A549 (cell line): ENCODE measurements around the gene CCDC30. TPM values are rescaled to one million over a fixed set of nuclear protein-coding genes. Genes with fewer than 3 reads are reported as not detected.

Source experiments
- ATAC-seq, 2 experiments: fragments of 200-7000 bp in 1 of 2; fragments of >200 bp in 1 of 2; cut with Nextera tagmentation in 1 of 2; cut with Tn5 transposase in 1 of 2; 3 replicates each; pipeline versions ENCODE4 v1.8.0 to v1.9.1; 2018 to 2020; ENCODE audit warnings: mild to moderate bottlenecking in 1 of 2, moderate library complexity in 1 of 2
- CTCF ChIA-PET: fragments of 300-600 bp; sonication (Branson Sonifier 250); formaldehyde crosslinking; extraction: SDS; loops from one replicate; lab custom pipeline; 2021; ENCODE audit warnings: antibody characterized with exemption, inconsistent platforms; lab: Yijun Ruan, JAX
- POLR2A ChIA-PET: fragments of 350-600 bp; formaldehyde crosslinking; extraction: SDS; loops from one replicate; lab custom pipeline; 2021; ENCODE audit warnings: antibody characterized with exemption, inconsistent platforms; lab: Yijun Ruan, JAX
- DNase-seq, 2 experiments: peaks; one replicate each; pipeline versions ENCODE4 v3.0.0 to v3.0.0-alpha.2; 2011 to 2016; ENCODE audit warnings: low read depth in 1 of 2, low spot score in 1 of 2
- FAIRE-seq: peaks from 2 replicates; lab custom pipeline; 2011; peaks lifted over from hg19 to GRCh38; lab: Jason Lieb, UNC
- H3K27ac ChIP-seq, 2 experiments: fragments of >200 bp; sonication (Bioruptor Twin); formaldehyde crosslinking; 3 replicates each; pipeline ENCODE4 v1.5.1; 2016 to 2017
- H3K4me1 ChIP-seq: fragments of >200 bp; sonication (Bioruptor Twin); formaldehyde crosslinking; 3 replicates; pipeline ENCODE4 v1.6.1; 2016
- H3K4me2 ChIP-seq: fragments of >200 bp; sonication (Bioruptor Twin); formaldehyde crosslinking; 3 replicates; pipeline ENCODE4 v1.6.1; 2016
- H3K4me3 ChIP-seq: fragments of >200 bp; sonication (Bioruptor Twin); formaldehyde crosslinking; 3 replicates; pipeline ENCODE4 v1.5.1; 2016
- H3K9me3 ChIP-seq: fragments of >200 bp; sonication (Bioruptor Twin); formaldehyde crosslinking; 3 replicates; pipeline ENCODE4 v1.6.1; 2016
- BCL3 ChIP-seq: fragments of >200 bp; sonication (Bioruptor Twin); formaldehyde crosslinking; IDR thresholded peaks from 3 replicates; pipeline ENCODE4 v1.6.1; 2016
- BHLHE40 ChIP-seq: IDR thresholded peaks from 2 replicates; pipeline ENCODE4 v1.6.1; 2012; ENCODE audit warnings: low read depth, low read length, inconsistent platforms
- CBX2 ChIP-seq: fragments of 200-600 bp; sonication (generic); IDR thresholded peaks from 2 replicates; pipeline ENCODE4 v1.6.1; 2016; ENCODE audit warnings: low read depth, mild to moderate bottlenecking, borderline replicate concordance
- CEBPB ChIP-seq, 2 experiments: fragments of >200 bp in 1 of 2; sonication (Bioruptor Twin) in 1 of 2; formaldehyde crosslinking in 1 of 2; IDR thresholded peaks; 2 replicates each; pipeline ENCODE4 v1.6.1; 2012 to 2016
- CHD2 ChIP-seq: fragments of 150-350 bp; IDR thresholded peaks from 2 replicates; pipeline ENCODE4 v1.6.1; 2014; ENCODE audit warnings: low read length; ENCODE audit not compliant: partially characterized antibody
- EHF ChIP-seq: fragments of 250-450 bp; sonication (Bioruptor Pico); IDR thresholded peaks from 2 replicates; pipeline ENCODE4 v1.5.0; 2020; ENCODE audit warnings: mild to moderate bottlenecking
- ELK1 ChIP-seq: fragments of 150-350 bp; IDR thresholded peaks from 2 replicates; pipeline ENCODE4 v1.6.1; 2014; ENCODE audit warnings: low read depth, mild to moderate bottlenecking, low read length
- FOSB ChIP-seq: fragments of 250-450 bp; sonication (Bioruptor Pico); IDR thresholded peaks from 2 replicates; pipeline ENCODE4 v1.5.0; 2020; ENCODE audit warnings: mild to moderate bottlenecking, moderate library complexity
- FOSL2 ChIP-seq, 2 experiments: fragments of 450-650 bp in 1 of 2; fragments of >200 bp in 1 of 2; sonication (Bioruptor Twin) in 1 of 2; formaldehyde crosslinking; IDR thresholded peaks; 2 replicates each; pipeline versions ENCODE4 v1.5.0 to v1.6.1; 2016 to 2020; ENCODE audit warnings: mild to moderate bottlenecking in 1 of 2, moderate library complexity in 1 of 2
- GATA3 ChIP-seq: IDR thresholded peaks from 2 replicates; pipeline ENCODE4 v1.6.1; 2012; ENCODE audit warnings: borderline replicate concordance
- HEYL ChIP-seq: fragments of 250-450 bp; sonication (Bioruptor Pico); IDR thresholded peaks from 2 replicates; pipeline ENCODE4 v1.8.0; 2021; ENCODE audit warnings: mild to moderate bottlenecking, moderate library complexity
- HOXA7 ChIP-seq: fragments of 250-450 bp; sonication (Bioruptor Pico); IDR thresholded peaks from 2 replicates; pipeline ENCODE4 v1.5.0; 2020; ENCODE audit warnings: mild to moderate bottlenecking, moderate library complexity
- HOXB5 ChIP-seq: fragments of 250-450 bp; sonication (Bioruptor Pico); IDR thresholded peaks from 2 replicates; pipeline ENCODE4 v1.5.0; 2020; ENCODE audit warnings: mild to moderate bottlenecking, moderate library complexity
- KDM5A ChIP-seq: fragments of 200-600 bp; sonication (generic); IDR thresholded peaks from 2 replicates; pipeline ENCODE4 v1.6.1; 2016; ENCODE audit warnings: antibody characterized with exemption, mild to moderate bottlenecking
- MAZ ChIP-seq: fragments of 150-350 bp; IDR thresholded peaks from 2 replicates; pipeline ENCODE4 v1.6.1; 2014; ENCODE audit warnings: antibody characterized with exemption, low read depth, low read length, borderline replicate concordance
- NPAS2 ChIP-seq: fragments of 250-450 bp; sonication (Bioruptor Pico); IDR thresholded peaks from 2 replicates; pipeline ENCODE4 v1.8.0; 2022; ENCODE audit warnings: mild to moderate bottlenecking, moderate library complexity, borderline replicate concordance
- PBX3 ChIP-seq: IDR thresholded peaks from 2 replicates; pipeline ENCODE4 v1.6.1; 2012
- POLR2A ChIP-seq: IDR thresholded peaks from 2 replicates; pipeline ENCODE4 v1.6.1; 2012; ENCODE audit warnings: mild to moderate bottlenecking, low read length
- POLR2AphosphoS2 ChIP-seq: conservative IDR thresholded peaks from 2 replicates; pipeline ENCODE4 v1.6.1; 2012; ENCODE audit warnings: low read length, improper control_type of control experiment, inconsistent platforms
- REST ChIP-seq: fragments of 200-600 bp; sonication (generic); IDR thresholded peaks from 2 replicates; pipeline ENCODE4 v1.6.1; 2016; ENCODE audit warnings: antibody characterized with exemption, mild to moderate bottlenecking, moderate library complexity
- TFCP2L1 ChIP-seq: fragments of 250-450 bp; sonication (Bioruptor Pico); IDR thresholded peaks from 2 replicates; pipeline ENCODE4 v1.5.0; 2021; ENCODE audit warnings: mild to moderate bottlenecking
- ZFP36 ChIP-seq: fragments of 450-650 bp; IDR thresholded peaks from 2 replicates; pipeline ENCODE4 v1.6.1; 2014; ENCODE audit warnings: borderline replicate concordance; ENCODE audit not compliant: partially characterized antibody
- WGBS: methylation state at CpG from one replicate; pipeline ENCODE4 v1.1.6; 2017; ENCODE audit errors: missing lambda C conversion rate; 5-methylcytosine and 5-hydroxymethylcytosine counted together
- polyA plus RNA-seq, 4 experiments: library from polyadenylated mRNA; depleted of rRNA in 3 of 4; stranded (reverse); fragments of >200 nt; fragmentation: RNase III in 1 of 4; extraction: RNeasy Plus Mini Kit Qiagen cat#74134 plus additional on column Dnase treatment in 1 of 4; gene quantifications; 2 replicates in 3 of 4; 3 replicates in 1 of 4; pipeline ENCODE4 v1.2.3, GENCODE V29; 2011 to 2017

CCDC30 gene
- polyA plus RNA-seq, 2 of the 4 experiments (the other 2 are of a cell fraction) = 0.75 to 1.6 TPM

- POLR2A ChIA-PET = no interaction called here
- no peak for FAIRE-seq
- 88% methylated on average over 3 of the region's 3 CpGs for WGBS
Measured at GRCh38 chr1:42551180-42551579, 88.1 kb downstream of the CCDC30 start.

GRCh38 chr1:42551590-42551989 lies 88.5 kb downstream of the CCDC30 start:
- WGBS = 35% methylated on average over 3 of the region's 3 CpGs
- ChIA-PET CTCF (interaction anchor here (1.3 kb wide), 1 partner anchor 12 kb away, joined by 3 read pairs; no protein-coding TSS in a partner anchor), POLR2A (no interaction called here)
- no peak for DNase-seq
- Histone ChIP-seq H3K4me3 (no peak overlapping the region), H3K4me1 (no peaks in the 10 kb centered on the region), H3K4me2 (no peak overlapping the region), H3K9me3 (no peaks in the 10 kb centered on the region), H3K27ac (no peak overlapping the region)
- TF ChIP-seq POLR2AphosphoS2 (no peak), POLR2A (no peak)
- ATAC-seq = no peak
- no peak for FAIRE-seq

More at GRCh38 chr1:42551180-42551579, 88.1 kb downstream of the CCDC30 start:
- Histone ChIP-seq H3K27ac (no peak overlapping the region), H3K4me1 (no peaks in the 10 kb centered on the region), H3K4me3 (no peak overlapping the region), H3K9me3 (no peaks in the 10 kb centered on the region), H3K4me2 (no peak overlapping the region)
- ATAC-seq (no peak), DNase-seq (no peak)
- no peak for TF ChIP-seq CBX2
- no peak for TF ChIP-seq TFCP2L1 (CRISPR knock-in tag)
- TF ChIP-seq HOXA7 (CRISPR knock-in tag) = no peak
- TF ChIP-seq BHLHE40 = no peak
- TF ChIP-seq HEYL = no peak
- TF ChIP-seq ZFP36 = no peak
- no peak for TF ChIP-seq REST
- TF ChIP-seq NPAS2 = no peak
- TF ChIP-seq FOSB (CRISPR knock-in tag) = no peak
- TF ChIP-seq HOXB5 (CRISPR knock-in tag) = no peak
- TF ChIP-seq MAZ = no peak
- TF ChIP-seq CHD2 = no peak
- no peak for TF ChIP-seq GATA3
- TF ChIP-seq FOSL2 (IDR thresholded peaks at IDR 0.05) = no peak
- TF ChIP-seq FOSL2 (CRISPR knock-in tag; IDR thresholded peaks at IDR 0.05) = no peak
- no peak for TF ChIP-seq CEBPB (IDR thresholded peaks at IDR 0.05)
- TF ChIP-seq BCL3 = no peak
- no peak for TF ChIP-seq PBX3
- CTCF ChIA-PET = interaction anchor here (1.3 kb wide), 1 partner anchor 13 kb away, joined by 3 read pairs; no protein-coding TSS in a partner anchor

- no peak overlapping the region for H3K4me3 ChIP-seq
- H3K27ac ChIP-seq = no peak overlapping the region
- H3K4me1 ChIP-seq = no peaks in the 10 kb centered on the region
- H3K4me2 ChIP-seq = no peak overlapping the region
- ChIA-PET POLR2A (no interaction called here), CTCF (interaction anchor here (1.1 to 1.3 kb wide), 2 partner anchors 11 to 15 kb away, joined by 3 to 4 read pairs; no protein-coding TSS in a partner anchor)
- ATAC-seq (no peak), DNase-seq (no peak), FAIRE-seq (no peak)
- 93% methylated on average over 4 of the region's 4 CpGs for WGBS
- TF ChIP-seq KDM5A (no peak), ELK1 (no peak), REST (no peak), EHF (CRISPR knock-in tag) (no peak), BHLHE40 (no peak)
- H3K9me3 ChIP-seq = no peaks in the 10 kb centered on the region
Measured at GRCh38 chr1:42552636-42553035, 89.5 kb downstream of the CCDC30 start.
